Measurements from ENCODE around the gene SMARCC2.

The SMARCC2 gene

GRCh38 chr12:56189099-56189917, at the start of gene SMARCC2:
TSS of gene SMARCC2 (minus strand) at chr12:56189483. CDS start at chr12:56189461, 22 bp downstream.
- in situ Hi-C loops (cut with MboI; ENCODE audit: low sequenced_read_pairs), result no loop called here

- in situ Hi-C loops (cut with MboI; ENCODE audit: low sequenced_read_pairs), result no loop called here
Observed at GRCh38 chr12:56237552-56237951, 48.3 kb upstream of the SMARCC2 start.

- in situ Hi-C loops (cut with MboI; ENCODE audit: low sequenced_read_pairs), result no loop called here
Observed at GRCh38 chr12:56236985-56237384, 47.7 kb upstream of the SMARCC2 start.

GRCh38 chr12:56236091-56236490, 46.8 kb upstream of the SMARCC2 start:
- in situ Hi-C loops (cut with MboI; ENCODE audit: low sequenced_read_pairs), result no loop called here

GRCh38 chr12:56234746-56235436, 45.6 kb upstream of the SMARCC2 start:
- in situ Hi-C loops (cut with MboI; ENCODE audit: low sequenced_read_pairs), result no loop called here

- in situ Hi-C loops (cut with MboI; ENCODE audit: low sequenced_read_pairs), result no loop called here
Observed at GRCh38 chr12:56231184-56231582, 41.9 kb upstream of the SMARCC2 start.

GRCh38 chr12:56230432-56231183, 41.3 kb upstream of the SMARCC2 start:
- in situ Hi-C loops (cut with MboI; ENCODE audit: low sequenced_read_pairs), result no loop called here

GRCh38 chr12:56229916-56230431, 40.7 kb upstream of the SMARCC2 start, which contains the start of gene SLC39A5:
TSS of gene SLC39A5 (plus strand) at chr12:56230051. CDS start at chr12:56231275, 1,224 bp downstream.
- in situ Hi-C loops (cut with MboI; ENCODE audit: low sequenced_read_pairs), result no loop called here

GRCh38 chr12:56229082-56229481, 39.8 kb upstream of the SMARCC2 start:
- in situ Hi-C loops (cut with MboI; ENCODE audit: low sequenced_read_pairs), result no loop called here

- in situ Hi-C loops (cut with MboI; ENCODE audit: low sequenced_read_pairs), result no loop called here
Observed at GRCh38 chr12:56224954-56225353, 35.7 kb upstream of the SMARCC2 start.

- in situ Hi-C loops (cut with MboI; ENCODE audit: low sequenced_read_pairs), result no loop called here
Observed at GRCh38 chr12:56224102-56224701, 34.9 kb upstream of the SMARCC2 start, which contains the start of gene NABP2. TSS of gene NABP2 (plus strand) at chr12:56224342. CDS start at chr12:56224857, 515 bp downstream.

GRCh38 chr12:56223571-56224101, 34.4 kb upstream of the SMARCC2 start:
- in situ Hi-C loops (cut with MboI; ENCODE audit: low sequenced_read_pairs), result no loop called here

GRCh38 chr12:56222531-56222895, 33.2 kb upstream of the SMARCC2 start:
- in situ Hi-C loops (cut with MboI; ENCODE audit: low sequenced_read_pairs), result no loop called here

GRCh38 chr12:56221757-56222530, 32.7 kb upstream of the SMARCC2 start, which contains the start of gene RNF41:
TSS of gene RNF41 (minus strand) at chr12:56221922. CDS start at chr12:56214047, 7,875 bp downstream.
- in situ Hi-C loops (cut with MboI; ENCODE audit: low sequenced_read_pairs), result no loop called here

- in situ Hi-C loops (cut with MboI; ENCODE audit: low sequenced_read_pairs), result no loop called here
Observed at GRCh38 chr12:56221232-56221756, 32.0 kb upstream of the SMARCC2 start.

GRCh38 chr12:56220611-56221231, 31.4 kb upstream of the SMARCC2 start:
- in situ Hi-C loops (cut with MboI; ENCODE audit: low sequenced_read_pairs), result no loop called here

- in situ Hi-C loops (cut with MboI; ENCODE audit: low sequenced_read_pairs), result no loop called here
Observed at GRCh38 chr12:56219840-56220239, 30.6 kb upstream of the SMARCC2 start.

- in situ Hi-C loops (cut with MboI; ENCODE audit: low sequenced_read_pairs), result no loop called here
Observed at GRCh38 chr12:56216461-56216860, 27.2 kb upstream of the SMARCC2 start.

- in situ Hi-C loops (cut with MboI; ENCODE audit: low sequenced_read_pairs), result no loop called here
Observed at GRCh38 chr12:56213878-56214277, 24.6 kb upstream of the SMARCC2 start.

Measured in HL-60/S4 treated with retinoic acid at 250 ng/mL for 4 days and 3 days (cell line).